Gastroesophageal sphincter (tissue), 4 donors: Measurements from ENCODE around the gene USP28. TPM values are rescaled to one million over a fixed set of nuclear protein-coding genes. Genes with fewer than 3 reads are reported as not detected.
"Not testable (repeated sequence)": the region's sequence is repeated elsewhere in the genome, so short reads cannot be mapped to it uniquely, and the experiment has no call there.

ENCODE experiments used
- ATAC-seq: fragments of 150-250 bp; one replicate; pipeline ENCODE4 v1.9.1; 2016; ENCODE audit warnings: mild to moderate bottlenecking, moderate library complexity
- H3K27ac ChIP-seq, 4 donors: fragments of 200-600 bp; sonication (generic) in 3 of 4; 1 replicate in 3 of 4; 2 replicates in 1 of 4; pipeline ENCODE4 v1.5.1; 2016 to 2019
- H3K27me3 ChIP-seq: fragments of 200-600 bp; sonication (generic); one replicate; pipeline ENCODE4 v1.5.1; 2019
- H3K36me3 ChIP-seq, 2 donors: fragments of 200-600 bp; sonication (generic); one replicate each; pipeline ENCODE4 v1.5.1; 2019; ENCODE audit warnings: control low read depth in 1 of 2
- H3K4me1 ChIP-seq, 3 donors: fragments of 200-600 bp; sonication (generic); 1 replicate in 2 of 3; 2 replicates in 1 of 3; pipeline ENCODE4 v1.5.1; 2016 to 2019; ENCODE audit warnings: control low read depth in 2 of 3
- H3K4me3 ChIP-seq, 2 donors: fragments of 200-600 bp; sonication (generic); one replicate each; pipeline ENCODE4 v1.5.1; 2019; ENCODE audit warnings: mild to moderate bottlenecking in 1 of 2, moderate library complexity in 1 of 2
- H3K9me3 ChIP-seq, 3 donors: fragments of 200-600 bp; sonication (generic); one replicate each; pipeline ENCODE4 v1.5.1; 2017 to 2019; ENCODE audit warnings: control low read depth in 2 of 3
- EP300 ChIP-seq: sonication (generic); formaldehyde crosslinking; IDR thresholded peaks from one replicate; pipeline ENCODE4 v1.6.1; 2017; ENCODE audit warnings: antibody characterized with exemption, mild to moderate bottlenecking
- POLR2A ChIP-seq, 2 donors: fragments of 450-650 bp; IDR thresholded peaks; one replicate each; pipeline ENCODE4 v1.6.1; 2017; ENCODE audit warnings: antibody characterized with exemption in 2 of 2, mild to moderate bottlenecking in 2 of 2, moderate library complexity in 1 of 2
- POLR2AphosphoS5 ChIP-seq: sonication (generic); formaldehyde crosslinking; IDR thresholded peaks from one replicate; pipeline ENCODE4 v1.6.1; 2017; ENCODE audit warnings: antibody characterized with exemption
- WGBS, 2 donors: methylation state at CpG; one replicate each; pipeline ENCODE4 v1.1.5; 2018; ENCODE audit warnings: low coverage in 1 of 2; 5-methylcytosine and 5-hydroxymethylcytosine counted together
- total RNA-seq, 4 donors: library from RNA; depleted of rRNA; stranded (reverse); fragments of >200 nt; gene quantifications; one replicate each; pipeline ENCODE4 v1.1.0, GENCODE V29; 2016
- TF ChIP-seq, protein P1 (sequence below), 4 experiments: fragments of 200-600 bp in 2 of 4; fragments of 450-650 bp in 2 of 4; sonication (generic) in 1 of 4; IDR thresholded peaks; one replicate each; pipeline ENCODE4 v1.5.1; 2017 to 2019; ENCODE audit warnings: antibody characterized with exemption in 4 of 4, mild to moderate bottlenecking in 2 of 4, moderate library complexity in 2 of 4

The USP28 gene
- total RNA-seq, result 10 to 100 TPM; 12.5 to 64.8 (median 38.7) TPM

DNA sequence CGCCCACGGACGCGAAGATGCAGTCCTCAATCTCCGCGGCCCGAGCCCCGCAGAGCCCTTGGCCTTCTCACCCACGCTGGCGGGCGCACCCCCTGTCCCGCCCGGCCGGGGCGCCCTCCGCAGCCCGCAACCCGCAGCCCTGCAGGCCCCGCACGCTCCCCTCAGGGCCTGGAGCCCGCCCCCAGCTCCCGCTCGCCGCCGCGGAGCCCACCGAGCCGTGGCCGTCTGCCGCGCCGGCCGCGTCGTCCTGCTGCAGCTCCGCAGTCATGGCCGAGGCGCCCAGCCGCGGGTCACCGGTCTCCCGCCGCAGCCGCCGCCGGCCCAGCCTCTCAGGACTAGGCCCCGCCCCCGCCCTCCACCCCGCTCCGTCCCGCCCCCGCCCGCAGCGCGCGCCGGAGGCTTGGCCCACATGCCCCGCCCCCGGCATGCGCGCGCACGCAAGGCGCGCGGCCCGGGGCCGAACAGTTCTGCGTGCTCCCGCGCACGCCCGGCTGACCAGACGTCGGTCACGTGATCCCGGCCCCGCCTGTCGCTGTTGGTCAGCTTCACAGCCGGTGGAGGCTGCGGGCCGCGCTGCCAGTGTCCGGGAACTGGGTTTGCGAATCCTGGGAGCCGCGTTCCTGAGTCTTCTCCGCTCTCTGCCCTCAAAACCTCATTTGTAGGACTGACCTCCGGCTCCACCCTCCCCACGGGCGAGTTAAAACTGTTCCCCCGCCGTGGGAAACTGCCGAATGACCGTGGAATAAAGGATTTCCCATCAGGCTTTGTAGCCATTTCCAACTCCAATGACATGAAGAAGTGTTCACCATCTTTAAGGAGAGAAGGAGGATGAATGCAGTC, at the start of gene USP28:
Gene USP28 (minus strand): TSS at position 339 of the 840 bp plus-strand sequence. CDS start 71 bp downstream, at position 268.
- ATAC-seq, result peak; percentile 94
- Histone ChIP-seq H3K36me3 (no peaks in the 10 kb centered on the region), H3K4me3 (peak within 1 kb of the TSS; percentile 70 to 82), H3K27ac (peak within 1 kb of the TSS; percentile 73 to 95 (median 90)), H3K9me3 (no peaks in the 10 kb centered on the region), H3K27me3 (no peaks in the 10 kb centered on the region), H3K4me1 (peaks cover 0 to 52% (median 8%) of the 10 kb centered on the region in 3 donors)
- TF ChIP-seq EP300 (no peak), POLR2A (IDR thresholded peaks at IDR 0.05) (peak; percentile 70 to 72), POLR2AphosphoS5 (peak; percentile 89)
- TF ChIP-seq, protein P1, sequence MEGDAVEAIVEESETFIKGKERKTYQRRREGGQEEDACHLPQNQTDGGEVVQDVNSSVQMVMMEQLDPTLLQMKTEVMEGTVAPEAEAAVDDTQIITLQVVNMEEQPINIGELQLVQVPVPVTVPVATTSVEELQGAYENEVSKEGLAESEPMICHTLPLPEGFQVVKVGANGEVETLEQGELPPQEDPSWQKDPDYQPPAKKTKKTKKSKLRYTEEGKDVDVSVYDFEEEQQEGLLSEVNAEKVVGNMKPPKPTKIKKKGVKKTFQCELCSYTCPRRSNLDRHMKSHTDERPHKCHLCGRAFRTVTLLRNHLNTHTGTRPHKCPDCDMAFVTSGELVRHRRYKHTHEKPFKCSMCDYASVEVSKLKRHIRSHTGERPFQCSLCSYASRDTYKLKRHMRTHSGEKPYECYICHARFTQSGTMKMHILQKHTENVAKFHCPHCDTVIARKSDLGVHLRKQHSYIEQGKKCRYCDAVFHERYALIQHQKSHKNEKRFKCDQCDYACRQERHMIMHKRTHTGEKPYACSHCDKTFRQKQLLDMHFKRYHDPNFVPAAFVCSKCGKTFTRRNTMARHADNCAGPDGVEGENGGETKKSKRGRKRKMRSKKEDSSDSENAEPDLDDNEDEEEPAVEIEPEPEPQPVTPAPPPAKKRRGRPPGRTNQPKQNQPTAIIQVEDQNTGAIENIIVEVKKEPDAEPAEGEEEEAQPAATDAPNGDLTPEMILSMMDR (IDR thresholded peaks at IDR 0.05), result peak in 2 of 4 experiments; percentile 43 to 55
- 0% methylated on average over 4 of the region's 95 CpGs; no CpG with 5 or more reads in 1 of the 2 donors for WGBS, 2 donors

GRCh38 chr11:113923572-113923971, 48.2 kb upstream of the USP28 start:
- WGBS, 2 donors, result 83% methylated on average over 2 of the region's 2 CpGs
- peaks cover 41% of the 10 kb centered on the region for H3K27me3 ChIP-seq
- H3K27ac ChIP-seq, result no peak overlapping the region
- no peaks in the 10 kb centered on the region for H3K9me3 ChIP-seq
- no peaks in the 10 kb centered on the region for H3K4me1 ChIP-seq
- no peak for ATAC-seq
- no peaks in the 10 kb centered on the region for H3K36me3 ChIP-seq
- H3K4me3 ChIP-seq, result no peak overlapping the region
- TF ChIP-seq EP300, result no peak
- no peak for TF ChIP-seq POLR2A (IDR thresholded peaks at IDR 0.05)
- TF ChIP-seq, protein P1 (IDR thresholded peaks at IDR 0.05), result no peak
- no peak for TF ChIP-seq POLR2AphosphoS5

- H3K27ac ChIP-seq, H3K9me3 ChIP-seq, ATAC-seq, H3K4me3 ChIP-seq, H3K27me3 ChIP-seq, H3K36me3 ChIP-seq, H3K4me1 ChIP-seq: not testable (repeated sequence)
- 89 to 92% methylated on average over 3 to 4 of the region's 9 CpGs for WGBS, 2 donors
Measured at GRCh38 chr11:113911491-113911890, 36.1 kb upstream of the USP28 start.

- WGBS, 2 donors, result 72 to 77% methylated on average over 9 of the region's 9 CpGs
- no peaks in the 10 kb centered on the region for H3K4me1 ChIP-seq
- peaks cover 12% of the 10 kb centered on the region for H3K27me3 ChIP-seq
- no peaks in the 10 kb centered on the region for H3K9me3 ChIP-seq
- H3K4me3 ChIP-seq, result no peak overlapping the region
- H3K27ac ChIP-seq, result no peak overlapping the region
- no peak for ATAC-seq
- no peaks in the 10 kb centered on the region for H3K36me3 ChIP-seq
- TF ChIP-seq, protein P1 (IDR thresholded peaks at IDR 0.05), result no peak
- TF ChIP-seq POLR2AphosphoS5 (no peak), EP300 (no peak), POLR2A (IDR thresholded peaks at IDR 0.05) (no peak)
Measured at GRCh38 chr11:113908098-113908497, 32.7 kb upstream of the USP28 start.

DNA sequence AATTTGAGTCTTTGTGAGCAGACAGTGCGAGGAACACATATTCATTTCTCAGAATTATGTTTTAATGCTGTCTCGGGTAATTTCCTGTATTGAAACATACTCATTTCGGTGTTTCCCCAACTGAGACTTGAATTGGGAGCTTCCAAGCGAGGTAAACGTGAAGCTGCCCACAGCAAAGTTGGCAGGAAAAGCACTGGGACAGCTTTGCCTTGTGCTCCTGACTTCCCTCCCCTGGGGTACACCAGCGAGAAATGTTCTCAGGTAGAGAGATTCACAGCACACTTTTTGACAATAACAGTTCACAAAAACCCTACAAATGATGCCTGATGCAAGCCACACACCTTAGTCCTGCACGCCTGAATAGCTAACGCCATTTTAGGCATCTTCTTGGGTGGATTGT, 32.3 kb upstream of the USP28 start:
- peaks cover 16% of the 10 kb centered on the region for H3K27me3 ChIP-seq
- no peak overlapping the region for H3K4me3 ChIP-seq
- no peak overlapping the region for H3K27ac ChIP-seq
- no peaks in the 10 kb centered on the region for H3K4me1 ChIP-seq
- no peak for ATAC-seq
- WGBS, 2 donors, result 66 to 69% methylated on average over 4 of the region's 8 CpGs
- TF ChIP-seq POLR2AphosphoS5 (no peak), EP300 (no peak), POLR2A (IDR thresholded peaks at IDR 0.05) (no peak)
- TF ChIP-seq, protein P1 (IDR thresholded peaks at IDR 0.05), result no peak
- no peaks in the 10 kb centered on the region for H3K36me3 ChIP-seq
- no peaks in the 10 kb centered on the region for H3K9me3 ChIP-seq
